Measurements from ENCODE around the gene ZNF33B. TPM values are rescaled to one million over a fixed set of nuclear protein-coding genes. Genes with fewer than 3 reads are reported as not detected.

Gene ZNF33B
- 5.2 and 5.5 TPM in 2 replicates for total RNA-seq

DNA sequence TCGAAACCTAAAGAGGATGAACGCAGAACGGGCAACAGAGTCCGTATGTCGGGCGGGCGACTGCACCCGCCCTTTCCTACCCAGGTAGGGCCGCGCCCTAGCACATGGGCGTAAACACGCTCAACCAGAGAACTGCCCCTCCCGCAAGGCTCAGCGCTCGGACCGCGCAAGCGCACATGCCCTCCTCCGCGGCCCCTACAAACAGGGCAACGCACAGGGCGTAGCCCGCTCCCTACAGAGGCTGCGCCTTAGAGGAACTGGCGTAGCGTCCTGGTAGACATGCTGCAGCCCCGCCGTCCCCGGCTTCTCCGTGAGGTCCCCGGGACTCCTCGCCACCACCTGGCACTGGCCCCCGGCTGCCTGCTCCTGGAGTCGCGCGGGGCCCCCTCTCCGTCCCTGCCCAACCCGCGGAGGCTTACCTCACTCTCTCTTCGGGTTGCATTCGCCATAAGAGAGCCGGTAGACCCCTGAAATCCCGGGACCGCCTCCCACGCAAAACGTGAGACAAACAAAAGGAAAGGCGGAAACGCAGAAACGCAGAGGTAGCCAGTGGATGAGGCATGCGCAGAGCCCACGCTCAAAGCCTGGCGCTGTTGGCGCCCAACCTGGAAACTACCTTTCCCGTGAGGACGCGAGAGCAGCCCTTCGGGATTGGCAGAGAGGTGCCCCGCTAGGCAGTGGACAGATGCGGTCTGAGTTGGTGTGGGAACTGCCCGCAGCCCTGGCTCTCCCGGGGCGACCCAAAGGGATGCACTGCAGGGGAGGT lies at the start of gene ZNF33B:
Gene ZNF33B, minus strand, starts transcription at position 516 of the 766 bp plus-strand sequence. CDS start 1,642 bp downstream, outside the sequence.

Other genes with a start within 250 kb of the ZNF33B start
- 13.7 and 20.5 TPM in 2 replicates for gene BMS1, start 144.2 kb upstream of the ZNF33B start, total RNA-seq

Data from hair follicular keratinocyte (primary cell).